ENCODE measurements around the gene SLC35G1.

DNA sequence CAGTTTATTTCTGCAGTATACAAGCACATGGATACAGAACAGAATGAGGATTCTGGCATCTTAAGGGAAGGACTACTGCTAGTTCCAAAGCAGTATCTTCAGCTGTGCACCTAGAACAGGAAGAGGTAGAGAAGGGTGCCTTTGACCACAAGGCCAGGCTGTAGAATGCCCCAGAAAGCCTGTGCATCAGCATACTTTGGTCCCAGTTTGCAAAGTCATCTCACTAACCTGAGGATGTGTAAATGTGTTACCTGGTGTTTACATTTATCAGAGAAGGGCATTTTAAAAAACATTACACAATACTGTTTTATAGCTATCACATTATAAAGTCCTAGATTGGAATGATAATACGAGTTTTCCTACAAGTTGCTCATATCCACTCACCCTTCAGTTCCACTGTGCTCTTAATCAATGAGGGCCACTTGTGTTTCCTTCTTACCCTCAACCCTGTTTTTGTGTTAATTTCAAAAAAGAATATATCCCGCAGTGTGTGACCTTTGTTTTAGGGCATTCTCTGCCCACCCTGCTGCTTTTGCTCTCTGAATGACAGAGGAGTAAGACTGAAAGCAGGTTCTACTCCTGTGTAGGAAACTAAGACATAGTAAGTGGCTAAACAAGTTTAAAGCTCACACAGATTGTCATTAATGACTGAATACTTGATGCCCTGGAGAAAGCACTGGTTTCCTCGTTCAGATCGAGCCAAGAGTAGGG, 3.4 kb downstream of the SLC35G1 start:
- TF ChIP-seq EZH2 (IDR thresholded peaks at IDR 0.05; ENCODE audit: insufficient read depth, poor library complexity, severe bottlenecking) = no peak
- TF ChIP-seq EZH2phosphoT487 (IDR thresholded peaks at IDR 0.05; ENCODE audit: insufficient read depth, low read depth) = no peak
